NOMO-1 treated with DMSO at 0.1 percent for 48 hours (cell line): ENCODE measurements around the gene STUM.
"Not testable (repeated sequence)": the region's sequence is repeated elsewhere in the genome, so short reads cannot be mapped to it uniquely, and the experiment has no call there.

ENCODE experiments used
- DNase-seq: peaks from one replicate; lab custom pipeline; 2025; ENCODE audit not compliant: unreplicated experiment; lab: John Stamatoyannopoulos, UW

Gene STUM

GRCh38 chr1:226603022-226603857 lies 54.7 kb downstream of the STUM start:
- no peak for DNase-seq

- no peak for DNase-seq
Observed at GRCh38 chr1:226603858-226604559, 55.4 kb downstream of the STUM start.

- no peak for DNase-seq
Observed at GRCh38 chr1:226604560-226605317, 56.2 kb downstream of the STUM start.

- no peak for DNase-seq
Observed at GRCh38 chr1:226605318-226605950, 56.9 kb downstream of the STUM start.

- DNase-seq = no peak
Observed at GRCh38 chr1:226606311-226607267, 58.0 kb downstream of the STUM start.

- no peak for DNase-seq
Observed at GRCh38 chr1:226607268-226607660, 58.7 kb downstream of the STUM start.

GRCh38 chr1:226607821-226608220 lies 59.3 kb downstream of the STUM start:
- DNase-seq = no peak

GRCh38 chr1:226608699-226609505 lies 60.3 kb downstream of the STUM start:
- DNase-seq = peak; percentile 39

GRCh38 chr1:226609836-226610455 lies 61.4 kb downstream of the STUM start:
- DNase-seq = no peak

GRCh38 chr1:226610671-226611070 lies 62.1 kb downstream of the STUM start:
- DNase-seq = no peak

- no peak for DNase-seq
Observed at GRCh38 chr1:226611301-226611700, 62.7 kb downstream of the STUM start.

GRCh38 chr1:226611980-226612379 lies 63.4 kb downstream of the STUM start:
- not testable (repeated sequence) for DNase-seq

GRCh38 chr1:226615876-226616275 lies 67.3 kb downstream of the STUM start:
- DNase-seq = no peak

GRCh38 chr1:226616636-226617035 lies 68.1 kb downstream of the STUM start:
- DNase-seq = no peak

- no peak for DNase-seq
Observed at GRCh38 chr1:226617109-226617508, 68.5 kb downstream of the STUM start.

GRCh38 chr1:226617719-226618118 lies 69.2 kb downstream of the STUM start:
- not testable (repeated sequence) for DNase-seq

GRCh38 chr1:226618380-226618779 lies 69.8 kb downstream of the STUM start:
- DNase-seq = no peak

GRCh38 chr1:226619031-226619430 lies 70.5 kb downstream of the STUM start:
- no peak for DNase-seq

- no peak for DNase-seq
Observed at GRCh38 chr1:226622012-226622411, 73.4 kb downstream of the STUM start.
